ENCODE data around the gene SNX8. TPM values are rescaled to one million over a fixed set of nuclear protein-coding genes. Genes with fewer than 3 reads are reported as not detected.

SNX8 gene
- total and polyA plus RNA-seq, 8 donors = 7.7 to 72.9 (median 12.0) TPM

GRCh38 chr7:2358968-2359527 is 44.8 kb upstream of the SNX8 start:
- H3K4me1 ChIP-seq = peaks cover 29 to 74% (median 56%) of the 10 kb centered on the region in 4 donors
- no peak overlapping the region for H3K27ac ChIP-seq
- 48 to 58% (median 52%) methylated on average over 8 of the region's 8 CpGs for WGBS, 5 donors
- H3K4me3 ChIP-seq = no peak overlapping the region
- H3K27me3 ChIP-seq = no peaks in the 10 kb centered on the region
- no peaks in the 10 kb centered on the region for H3K9me3 ChIP-seq
- intact Hi-C loops (cut with DNase I; ENCODE audit: low total_unique reads) = no loop called here
- H3K36me3 ChIP-seq = peaks cover 33 to 66% (median 55%) of the 10 kb centered on the region in 4 donors
- DNase-seq = no peak
- TF ChIP-seq CTCF (IDR thresholded peaks at IDR 0.05) = no peak
- no peak for TF ChIP-seq POLR2AphosphoS5 (IDR thresholded peaks at IDR 0.05)
- TF ChIP-seq POLR2A (IDR thresholded peaks at IDR 0.05) = no peak
- no peak for TF ChIP-seq EP300 (IDR thresholded peaks at IDR 0.05)

DNA sequence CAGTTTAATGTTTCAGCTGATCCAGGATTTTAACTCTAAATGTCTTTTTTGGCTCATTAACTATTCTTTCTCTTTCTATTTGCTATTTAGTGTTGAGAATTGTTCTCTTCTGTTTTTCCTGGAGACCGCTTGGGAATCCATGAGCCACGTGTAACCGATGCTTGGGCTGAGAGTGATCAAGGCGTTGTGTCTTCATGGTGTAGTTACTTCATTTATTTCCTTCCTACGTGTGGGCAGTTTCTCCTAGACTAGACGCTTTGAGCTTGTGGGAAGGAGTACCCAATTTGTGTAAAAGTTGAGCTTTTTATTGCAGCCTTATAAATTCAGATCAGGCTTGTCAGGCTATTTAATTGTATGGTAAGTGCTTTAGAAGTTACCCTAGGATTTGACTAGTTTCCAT is 43.3 kb upstream of the SNX8 start:
- no peaks in the 10 kb centered on the region for H3K27me3 ChIP-seq
- peaks cover 19 to 51% (median 40%) of the 10 kb centered on the region in 4 donors for H3K36me3 ChIP-seq
- peaks cover 36 to 75% (median 65%) of the 10 kb centered on the region in 4 donors for H3K4me1 ChIP-seq
- TF ChIP-seq POLR2A (IDR thresholded peaks at IDR 0.05) (no peak), CTCF (IDR thresholded peaks at IDR 0.05) (no peak), EP300 (IDR thresholded peaks at IDR 0.05) (no peak), POLR2AphosphoS5 (IDR thresholded peaks at IDR 0.05) (no peak)
- DNase-seq = no peak
- intact Hi-C loops (cut with DNase I; ENCODE audit: low total_unique reads) = no loop called here
- H3K4me3 ChIP-seq = peak overlapping the region in 1 of 4 donors; percentile 100
- H3K27ac ChIP-seq = no peak overlapping the region
- WGBS, 5 donors = 63 to 70% (median 67%) methylated on average over 6 of the region's 6 CpGs
- no peaks in the 10 kb centered on the region for H3K9me3 ChIP-seq

DNA sequence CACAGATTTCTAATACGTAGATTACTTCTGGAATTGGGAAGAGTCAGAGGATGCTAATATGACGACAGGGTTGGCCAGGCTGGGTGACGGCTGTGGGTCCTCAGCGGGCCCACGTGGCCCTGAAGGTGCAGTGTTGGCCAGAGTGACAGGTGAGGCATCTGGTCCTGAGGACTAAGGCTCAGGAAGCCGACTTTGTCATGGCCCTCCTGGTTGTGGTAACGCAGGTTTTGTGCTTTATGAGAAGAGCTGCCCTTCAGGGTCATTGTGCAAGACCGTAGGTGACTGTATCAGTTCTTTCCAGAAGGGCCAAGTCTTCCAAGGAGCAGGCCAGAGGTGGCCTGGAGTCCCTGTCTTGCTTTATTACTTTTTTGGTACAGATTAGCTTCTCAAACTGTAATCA is 42.9 kb upstream of the SNX8 start:
- Histone ChIP-seq H3K27ac (no peak overlapping the region), H3K9me3 (no peaks in the 10 kb centered on the region), H3K36me3 (peaks cover 15 to 47% (median 36%) of the 10 kb centered on the region in 4 donors), H3K4me3 (peak overlapping the region in 2 of 4 donors; percentile 100), H3K27me3 (no peaks in the 10 kb centered on the region), H3K4me1 (peaks cover 36 to 75% (median 65%) of the 10 kb centered on the region in 4 donors)
- intact Hi-C loops (cut with DNase I; ENCODE audit: low total_unique reads) = no loop called here
- WGBS, 5 donors = 58 to 78% (median 67%) methylated on average over 8 of the region's 8 CpGs
- TF ChIP-seq POLR2AphosphoS5 (IDR thresholded peaks at IDR 0.05) = no peak
- TF ChIP-seq CTCF (IDR thresholded peaks at IDR 0.05) = no peak
- TF ChIP-seq EP300 (IDR thresholded peaks at IDR 0.05) = no peak
- TF ChIP-seq POLR2A (IDR thresholded peaks at IDR 0.05) = no peak
- no peak for DNase-seq

- Histone ChIP-seq H3K4me3 (peak overlapping the region; percentile 88 to 100 (median 100)), H3K27ac (peak overlapping the region in 4 of 5 donors; percentile 53 to 100 (median 96)), H3K27me3 (no peaks in the 10 kb centered on the region), H3K4me1 (peaks cover 36 to 67% (median 56%) of the 10 kb centered on the region in 4 donors), H3K36me3 (peaks cover 0 to 32% (median 21%) of the 10 kb centered on the region in 4 donors), H3K9me3 (no peaks in the 10 kb centered on the region)
- intact Hi-C loops (cut with DNase I; ENCODE audit: low total_unique reads) = no loop called here
- TF ChIP-seq POLR2AphosphoS5 (IDR thresholded peaks at IDR 0.05) = no peak
- TF ChIP-seq CTCF (IDR thresholded peaks at IDR 0.05) = no peak
- TF ChIP-seq POLR2A (IDR thresholded peaks at IDR 0.05) = no peak
- TF ChIP-seq EP300 (IDR thresholded peaks at IDR 0.05) = no peak
- WGBS, 5 donors = 1 to 6% (median 3%) methylated on average over 6 to 9 of the region's 9 CpGs
- no peak for DNase-seq
These were observed 41.4 kb upstream of the SNX8 start for GRCh38 chr7:2355705-2356008.

Data from stomach (tissue), 9 donors.